HG03520 (cell line): ENCODE data around the gene FPR3.
"Not testable (repeated sequence)": the region's sequence is repeated elsewhere in the genome, so short reads cannot be mapped to it uniquely, and the experiment has no call there.

ENCODE experiments used
- ATAC-seq: cut with Tn5 transposase; IDR thresholded peaks from one replicate; pipeline ENCODE4 v1.9.1; 2021; ENCODE audit warnings: mild to moderate bottlenecking, moderate library complexity; ENCODE audit not compliant: unreplicated experiment

Gene FPR3

GRCh38 chr19:51806571-51806970 is 11.6 kb downstream of the FPR3 start:
- ATAC-seq, result not testable (repeated sequence)

DNA sequence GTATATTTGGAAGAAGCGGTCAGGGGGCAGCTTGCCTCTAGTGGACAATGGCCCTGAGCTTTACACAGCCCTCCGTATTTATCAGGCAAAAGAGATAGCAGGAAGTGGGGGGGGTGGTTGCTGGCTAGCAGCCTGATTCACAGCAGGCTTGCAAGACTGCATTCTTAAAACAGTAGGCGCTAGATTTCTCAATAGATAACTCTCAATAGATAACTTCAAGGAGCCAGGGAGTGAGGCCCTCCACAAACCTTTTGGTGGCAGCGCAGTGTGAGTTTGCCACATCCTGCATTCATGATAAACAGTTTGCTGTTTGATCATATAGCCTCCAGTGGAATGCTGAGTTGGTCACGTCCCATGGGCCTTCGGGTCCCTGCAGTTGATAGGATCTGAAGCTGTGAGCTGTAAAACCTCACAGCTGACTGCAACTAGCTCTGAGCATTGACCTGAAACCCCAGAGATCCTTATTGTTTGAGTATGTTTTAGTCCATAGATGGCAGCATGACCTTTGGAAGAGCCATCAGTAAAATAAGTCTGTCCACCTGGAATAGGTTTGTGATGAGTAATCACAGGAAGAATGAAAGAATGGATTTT is 12.2 kb downstream of the FPR3 start:
- no peak for ATAC-seq

DNA sequence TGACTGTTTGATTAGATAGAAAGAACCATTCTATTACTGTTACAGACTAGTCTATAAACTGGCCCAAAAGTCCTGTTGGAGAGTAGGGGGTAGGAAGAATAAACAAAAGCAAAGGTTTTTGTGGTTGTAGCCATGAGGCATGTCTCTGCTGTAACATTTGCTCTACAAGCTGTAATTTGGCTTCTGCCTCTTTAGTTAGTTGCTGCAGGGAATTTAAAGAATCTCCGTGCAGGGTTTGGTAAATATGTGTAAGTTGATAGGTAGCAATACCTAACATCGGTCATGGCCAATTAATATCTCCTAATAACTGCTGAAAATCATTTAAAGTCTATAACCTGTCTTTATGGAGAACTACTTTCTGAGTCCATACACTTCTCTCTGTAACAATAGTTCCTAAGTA is 13.0 kb downstream of the FPR3 start:
- ATAC-seq, result no peak

DNA sequence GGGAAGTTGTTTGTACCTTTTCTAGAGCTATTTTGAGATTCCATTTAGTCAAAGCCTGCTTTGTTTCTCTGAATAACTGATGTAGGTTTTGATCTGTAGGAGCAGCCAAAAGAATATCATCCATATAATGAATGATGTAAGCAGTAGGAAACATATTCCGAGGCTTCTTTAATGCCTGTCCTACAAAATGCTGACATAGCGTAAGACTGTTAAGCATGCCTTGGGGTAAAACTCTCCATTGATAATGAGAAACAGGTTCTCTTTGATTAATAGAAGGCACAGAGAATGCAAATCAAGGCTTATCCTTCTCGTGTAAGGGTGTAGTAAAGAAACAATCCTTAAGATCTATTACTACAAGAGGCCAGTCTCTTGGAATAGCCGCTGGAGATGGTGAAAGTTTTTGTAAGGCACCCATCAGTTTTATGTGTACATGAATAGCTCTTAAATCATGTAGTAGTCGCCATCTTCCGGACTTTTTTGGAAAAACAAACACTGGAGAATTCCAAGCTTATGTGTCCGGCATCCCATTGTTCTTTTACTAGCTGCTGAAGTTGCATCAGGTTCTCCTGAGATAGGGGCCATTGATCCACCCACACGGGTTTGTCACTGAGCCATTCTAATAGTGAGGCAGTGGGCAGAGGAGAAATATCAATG is 13.5 kb downstream of the FPR3 start:
- no peak for ATAC-seq

- ATAC-seq, result no peak
Measured at GRCh38 chr19:51809787-51810186, 14.8 kb downstream of the FPR3 start.

DNA sequence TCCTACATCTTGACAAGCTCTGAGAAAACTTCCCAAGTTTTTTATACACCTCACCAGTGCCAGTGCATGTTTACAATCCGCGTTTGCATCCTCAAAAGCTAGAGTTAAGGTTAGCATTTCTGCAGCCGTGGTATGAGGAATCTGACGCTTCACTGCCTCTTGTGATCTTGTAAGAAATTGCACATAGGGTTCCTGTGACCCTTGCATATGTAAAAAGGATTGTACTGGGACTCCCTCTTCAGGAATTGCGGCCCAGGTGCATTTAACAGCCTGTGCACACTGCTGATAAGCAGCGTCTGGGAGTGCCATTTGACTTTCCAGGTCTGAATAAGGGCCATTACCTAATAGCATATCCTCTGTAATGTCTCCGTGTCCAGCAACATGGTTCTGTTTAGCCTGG is 15.3 kb downstream of the FPR3 start:
- no peak for ATAC-seq

- no peak for ATAC-seq
Measured at GRCh38 chr19:51811344-51811743, 16.4 kb downstream of the FPR3 start.

DNA sequence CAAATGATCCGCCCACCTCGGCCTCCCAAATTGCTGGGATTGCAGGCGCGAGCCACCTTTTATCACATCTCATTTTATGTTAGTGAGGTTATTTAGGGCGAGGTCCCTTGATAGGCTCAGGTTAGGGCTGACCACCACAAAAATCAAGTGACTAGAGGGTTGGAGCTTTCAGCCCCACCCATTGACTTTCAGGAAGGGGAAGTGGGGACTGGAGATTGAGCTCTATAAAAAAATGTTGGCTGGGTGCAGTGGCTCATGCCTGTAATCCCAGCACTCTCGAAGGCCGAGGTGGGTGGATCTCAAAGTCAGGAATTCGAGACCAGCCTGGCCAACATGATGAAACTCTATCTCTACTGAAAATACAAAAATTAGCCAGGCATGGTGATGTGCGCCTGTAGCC is 20.1 kb downstream of the FPR3 start:
- ATAC-seq, result no peak

- no peak for ATAC-seq
Measured at GRCh38 chr19:51816711-51817110, 21.8 kb downstream of the FPR3 start.

- no peak for ATAC-seq
Measured at GRCh38 chr19:51820011-51820410, 25.1 kb downstream of the FPR3 start.

- ATAC-seq, result no peak
Measured at GRCh38 chr19:51820831-51821446, 26.0 kb downstream of the FPR3 start.

GRCh38 chr19:51821456-51821855 is 26.5 kb downstream of the FPR3 start:
- no peak for ATAC-seq

DNA sequence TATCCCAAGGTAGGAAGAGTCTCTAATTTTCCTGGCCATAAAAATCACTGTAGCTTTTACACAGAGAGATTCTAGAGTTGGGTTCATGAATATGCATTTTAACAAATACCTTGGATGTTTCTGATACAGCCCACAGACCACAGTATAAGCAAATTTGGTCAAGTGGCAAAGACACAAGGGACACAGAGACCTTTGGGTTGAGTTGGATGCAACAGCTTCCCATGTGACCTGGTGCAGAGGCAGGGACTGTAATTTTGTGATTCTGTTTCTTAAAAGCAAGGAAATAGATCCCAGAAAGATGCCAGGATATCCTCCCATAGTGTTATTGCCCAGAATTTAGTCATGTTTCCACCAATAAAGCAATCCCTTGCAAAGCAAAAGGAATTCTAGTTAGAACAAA is 27.0 kb downstream of the FPR3 start:
- ATAC-seq, result no peak

- no peak for ATAC-seq
Measured at GRCh38 chr19:51822325-51822724, 27.4 kb downstream of the FPR3 start.

DNA sequence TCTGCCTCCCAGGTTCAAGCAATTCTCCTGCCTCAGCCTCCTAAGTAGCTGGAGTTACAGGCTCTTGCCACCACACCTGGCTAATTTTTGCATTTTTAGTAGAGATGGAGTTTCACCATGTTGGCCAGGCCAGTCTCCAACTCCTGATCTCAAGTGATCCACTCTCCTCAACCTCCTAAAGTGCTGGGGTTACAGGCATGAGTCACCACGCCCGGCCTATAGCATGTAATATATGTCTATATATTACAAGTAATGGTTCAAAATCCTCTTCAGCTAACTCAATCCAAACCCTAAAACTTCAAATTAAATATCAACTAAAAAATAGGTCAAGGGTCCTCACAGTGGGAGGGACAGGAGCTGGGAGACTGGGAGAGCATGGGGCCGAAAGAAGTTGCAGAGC is 28.0 kb downstream of the FPR3 start:
- ATAC-seq, result no peak

DNA sequence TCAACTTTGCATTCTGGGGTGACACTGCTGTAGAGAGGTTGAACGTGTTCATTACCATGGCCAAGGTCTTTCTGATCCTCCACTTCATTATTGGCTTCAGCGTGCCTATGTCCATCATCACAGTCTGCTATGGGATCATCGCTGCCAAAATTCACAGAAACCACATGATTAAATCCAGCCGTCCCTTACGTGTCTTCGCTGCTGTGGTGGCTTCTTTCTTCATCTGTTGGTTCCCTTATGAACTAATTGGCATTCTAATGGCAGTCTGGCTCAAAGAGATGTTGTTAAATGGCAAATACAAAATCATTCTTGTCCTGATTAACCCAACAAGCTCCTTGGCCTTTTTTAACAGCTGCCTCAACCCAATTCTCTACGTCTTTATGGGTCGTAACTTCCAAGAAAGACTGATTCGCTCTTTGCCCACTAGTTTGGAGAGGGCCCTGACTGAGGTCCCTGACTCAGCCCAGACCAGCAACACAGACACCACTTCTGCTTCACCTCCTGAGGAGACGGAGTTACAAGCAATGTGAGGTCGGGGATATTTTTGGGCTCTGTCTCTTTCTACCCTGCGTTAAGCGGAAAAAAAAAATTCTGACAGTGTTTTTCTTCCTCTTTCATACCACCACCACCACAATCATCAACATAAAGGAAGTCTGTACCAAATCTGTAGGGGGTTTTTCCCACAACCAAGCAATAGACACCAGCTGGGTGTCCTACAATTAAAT is 29.5 kb downstream of the FPR3 start:
- no peak for ATAC-seq

DNA sequence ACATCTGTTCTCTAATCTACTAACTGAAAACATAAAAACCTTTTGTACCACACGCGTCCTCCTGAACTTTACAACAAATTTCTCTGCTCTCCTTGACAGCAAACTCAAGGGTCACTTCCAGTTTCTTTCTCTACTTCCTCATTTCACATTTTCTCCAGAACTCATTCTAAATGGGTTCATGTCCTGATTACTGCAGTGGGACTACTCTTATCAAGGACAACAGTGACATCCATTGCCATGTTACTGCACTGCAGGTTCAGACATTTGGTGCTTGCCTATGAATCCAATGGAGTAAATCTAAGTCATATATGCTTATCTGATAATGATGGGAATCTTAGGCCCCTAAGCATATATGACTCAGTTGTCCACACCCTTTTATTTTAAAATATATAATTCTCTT is 35.3 kb downstream of the FPR3 start:
- ATAC-seq, result no peak

DNA sequence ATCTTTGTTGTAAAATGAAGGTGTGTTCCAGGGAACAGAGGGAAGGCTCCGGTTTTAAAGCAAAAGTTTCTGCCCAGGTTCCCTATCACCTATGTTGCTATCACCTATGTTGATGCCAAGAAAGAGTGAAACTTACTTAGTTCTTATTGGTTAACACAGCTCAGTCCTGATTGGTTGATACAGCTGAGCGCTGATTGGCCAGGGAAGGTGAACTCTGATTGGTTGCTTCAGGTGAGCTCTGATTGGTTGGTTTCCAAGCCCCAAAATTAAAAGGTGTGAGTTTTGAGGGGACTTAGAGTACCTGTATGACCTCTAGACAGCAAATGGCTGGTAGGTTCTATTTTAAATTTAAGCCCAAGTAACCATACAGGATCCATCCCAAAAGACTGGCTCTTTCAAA is 42.2 kb downstream of the FPR3 start:
- no peak for ATAC-seq

DNA sequence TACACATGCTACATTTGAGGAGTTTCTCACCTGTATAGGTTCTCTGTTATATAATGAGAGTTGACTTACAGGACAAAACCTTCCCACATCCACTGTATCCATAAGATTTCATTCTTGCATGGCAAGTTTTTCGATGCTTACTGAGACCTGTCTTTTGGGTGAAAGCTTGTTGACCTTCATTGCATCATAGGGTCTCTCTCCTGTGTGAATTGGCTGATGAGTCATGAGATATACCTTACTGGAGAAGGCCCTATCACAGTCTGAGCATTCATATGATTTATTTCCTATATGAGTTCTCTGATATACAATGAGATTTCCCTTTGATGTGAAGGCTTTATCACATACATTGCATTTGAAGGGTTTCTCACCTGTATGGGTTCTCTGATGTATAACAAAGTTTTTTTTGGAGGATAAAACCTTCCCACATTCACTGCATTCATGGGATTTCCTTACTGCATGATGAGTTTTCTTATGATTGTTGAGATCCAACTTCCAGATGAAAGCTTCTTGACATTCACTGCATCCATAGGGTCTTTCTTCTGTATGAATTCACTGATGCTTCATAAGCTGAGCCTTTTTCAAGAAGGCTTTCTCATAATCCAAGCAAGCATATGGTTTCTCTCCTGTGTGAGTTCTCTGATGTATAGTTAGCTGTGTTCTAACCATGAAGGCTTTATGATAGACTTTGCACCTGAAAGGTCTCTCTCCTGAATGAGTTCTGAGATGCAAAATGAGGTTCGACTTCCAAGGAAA is 67.1 kb downstream of the FPR3 start:
- ATAC-seq, result no peak

DNA sequence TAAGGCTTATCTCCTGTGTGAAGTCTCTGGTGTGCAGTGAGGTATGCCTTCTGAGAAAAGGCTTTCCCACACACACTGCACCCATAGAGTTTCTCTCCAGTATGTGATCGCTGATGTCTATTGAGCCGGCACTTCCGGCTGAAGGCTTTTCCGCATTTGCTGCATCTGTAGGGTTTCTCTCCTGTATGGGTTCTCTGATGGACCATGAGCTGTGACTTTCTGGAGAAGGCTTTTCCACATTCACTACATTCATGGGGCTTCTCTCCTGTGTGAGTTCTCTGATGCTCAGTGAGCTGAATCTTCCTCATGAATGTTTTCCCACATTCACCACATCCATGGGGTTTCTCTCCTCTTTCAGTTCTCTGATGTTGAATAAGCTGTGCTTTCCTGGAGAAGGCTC is 78.1 kb downstream of the FPR3 start:
- ATAC-seq, result no peak
